IMR-90 (cell line): ENCODE measurements around the gene SRPX2. TPM values are rescaled to one million over a fixed set of nuclear protein-coding genes. Genes with fewer than 3 reads are reported as not detected.

Experiments used
- ATAC-seq: fragments of 200-7000 bp; cut with Tn5 transposase; 2 replicates; pipeline ENCODE4 v1.9.1; 2020; ENCODE audit warnings: low read depth, mild to moderate bottlenecking, moderate library complexity
- BruUV-seq: library from RNA; stranded (reverse); fragments of 400-500 nt; replicated peaks from 2 replicates; lab custom pipeline; 2021; lab: Mats Ljungman, UMichigan
- CTCF ChIA-PET: fragments of 300-600 bp; formaldehyde crosslinking; extraction: SDS; loops from one replicate; lab custom pipeline; 2021; ENCODE audit warnings: antibody characterized with exemption; lab: Yijun Ruan, JAX
- POLR2A ChIA-PET: fragments of 300-600 bp; sonication (Branson Sonifier 250); formaldehyde crosslinking; loops from one replicate; lab custom pipeline; 2022; ENCODE audit warnings: antibody characterized with exemption; ENCODE audit not compliant: unreplicated experiment; lab: Charles Lee
- DNase-seq: peaks from one replicate; pipeline ENCODE4 v3.0.0; 2013
- H2AFZ ChIP-seq: replicated peaks from 2 replicates; pipeline ENCODE3; 2013; ENCODE audit warnings: low read length, mild to moderate bottlenecking; ENCODE audit not compliant: poor library complexity
- H2AK5ac ChIP-seq: 2 replicates; pipeline ENCODE4 v1.6.1; 2013; ENCODE audit warnings: low read depth, low read length, inconsistent platforms
- H2AK9ac ChIP-seq: replicated peaks from 2 replicates; pipeline ENCODE3; 2013; ENCODE audit warnings: mild to moderate bottlenecking, low read depth, low read length, moderate library complexity; ENCODE audit not compliant: poor library complexity
- H2BK120ac ChIP-seq: 2 replicates; pipeline ENCODE4 v1.6.1; 2013; ENCODE audit warnings: low read depth, low read length, inconsistent platforms
- H2BK15ac ChIP-seq: 3 replicates; pipeline ENCODE4 v1.6.1; 2013; ENCODE audit warnings: low read depth, low read length, inconsistent platforms
- H2BK20ac ChIP-seq: 2 replicates; pipeline ENCODE4 v1.6.1; 2013; ENCODE audit warnings: low read depth, mild to moderate bottlenecking, inconsistent platforms, low read length, moderate library complexity
- H2BK5ac ChIP-seq: 2 replicates; pipeline ENCODE4 v1.6.1; 2013; ENCODE audit warnings: mild to moderate bottlenecking, low read depth, low read length, inconsistent platforms; ENCODE audit not compliant: poor library complexity, severe bottlenecking
- H3K14ac ChIP-seq: replicated peaks from 2 replicates; pipeline ENCODE4 v1.6.1; 2013; ENCODE audit warnings: low read depth, low read length, inconsistent platforms
- H3K18ac ChIP-seq: 2 replicates; pipeline ENCODE4 v1.6.1; 2013; ENCODE audit warnings: low read depth, low read length, control low read depth
- H3K23ac ChIP-seq: 2 replicates; pipeline ENCODE4 v1.6.1; 2013; ENCODE audit warnings: low read depth, low read length, inconsistent platforms
- H3K27ac ChIP-seq: 2 replicates; pipeline ENCODE4 v1.5.1; 2013; ENCODE audit warnings: mild to moderate bottlenecking, control low read depth, low read length; ENCODE audit not compliant: insufficient read depth
- H3K27me3 ChIP-seq: 2 replicates; pipeline ENCODE4 v1.6.1; 2013; ENCODE audit warnings: low read length; ENCODE audit not compliant: control insufficient read depth, insufficient read depth
- H3K36me3 ChIP-seq: 2 replicates; pipeline ENCODE4 v1.6.1; 2013; ENCODE audit warnings: low read length, mixed read lengths; ENCODE audit not compliant: control insufficient read depth, insufficient read depth
- H3K4ac ChIP-seq: 2 replicates; pipeline ENCODE4 v1.6.1; 2013; ENCODE audit warnings: low read depth, low read length, inconsistent platforms
- H3K4me1 ChIP-seq: 2 replicates; pipeline ENCODE4 v1.6.1; 2013; ENCODE audit warnings: low read length, mixed read lengths; ENCODE audit not compliant: control insufficient read depth, insufficient read depth
- H3K4me2 ChIP-seq: 2 replicates; pipeline ENCODE4 v1.6.1; 2013; ENCODE audit warnings: low read depth, mild to moderate bottlenecking, control low read depth, low read length, moderate library complexity
- H3K4me3 ChIP-seq: 2 replicates; pipeline ENCODE4 v1.5.1; 2013; ENCODE audit warnings: low read depth, mild to moderate bottlenecking, control low read depth, low read length, moderate library complexity; ENCODE audit not compliant: insufficient read depth
- H3K56ac ChIP-seq: 2 replicates; pipeline ENCODE4 v1.6.1; 2013; ENCODE audit warnings: low read length, inconsistent platforms; ENCODE audit not compliant: insufficient read depth; ENCODE audit errors: extremely low read depth
- H3K79me1 ChIP-seq, 2 experiments: 2 replicates each; pipeline ENCODE4 v1.6.1; 2013; ENCODE audit warnings: low read length in 2 of 2, inconsistent platforms in 1 of 2, low read depth in 1 of 2
- H3K9ac ChIP-seq: 2 replicates; pipeline ENCODE4 v1.6.1; 2013; ENCODE audit warnings: low read depth, low read length, control low read depth
- H3K9me1 ChIP-seq: 2 replicates; pipeline ENCODE4 v1.6.1; 2013; ENCODE audit warnings: low read length, inconsistent platforms; ENCODE audit not compliant: insufficient read depth
- H3K9me3 ChIP-seq: 2 replicates; pipeline ENCODE4 v1.6.1; 2013; ENCODE audit warnings: low read length; ENCODE audit not compliant: control insufficient read depth, insufficient read depth
- H4K20me1 ChIP-seq: 2 replicates; pipeline ENCODE4 v1.6.1; 2013; ENCODE audit warnings: low read length, inconsistent platforms; ENCODE audit not compliant: insufficient read depth
- H4K5ac ChIP-seq: 2 replicates; pipeline ENCODE4 v1.6.1; 2013; ENCODE audit warnings: mild to moderate bottlenecking, low read depth, low read length, control low read depth
- H4K8ac ChIP-seq, 2 experiments: 2 replicates each; pipeline ENCODE4 v1.6.1; 2013; ENCODE audit warnings: low read depth in 2 of 2, low read length in 2 of 2, control low read depth in 1 of 2, inconsistent platforms in 1 of 2
- H4K91ac ChIP-seq: 2 replicates; pipeline ENCODE4 v1.6.1; 2013; ENCODE audit warnings: low read depth, low read length, inconsistent platforms; ENCODE audit not compliant: insufficient read depth
- BHLHE40 ChIP-seq: fragments of 150-350 bp; IDR thresholded peaks from 2 replicates; pipeline ENCODE4 v1.6.1; 2016; ENCODE audit warnings: mild to moderate bottlenecking, low read depth, low read length
- CEBPB ChIP-seq: IDR thresholded peaks from 2 replicates; pipeline ENCODE4 v1.6.1; 2012; ENCODE audit warnings: low read depth, low read length, improper control_type of control experiment
- CHD1 ChIP-seq: IDR thresholded peaks from 2 replicates; pipeline ENCODE4 v1.6.1; 2012; ENCODE audit warnings: low read depth, low read length, improper control_type of control experiment
- FOS ChIP-seq: fragments of 150-350 bp; IDR thresholded peaks from 2 replicates; pipeline ENCODE4 v1.6.1; 2016; ENCODE audit warnings: low read depth, low read length
- MAFK ChIP-seq: IDR thresholded peaks from 2 replicates; pipeline ENCODE4 v1.6.1; 2012; ENCODE audit warnings: low read depth, low read length, improper control_type of control experiment
- POLR2A ChIP-seq: IDR thresholded peaks from 2 replicates; pipeline ENCODE4 v1.6.1; 2012; ENCODE audit warnings: mild to moderate bottlenecking, low read depth, low read length
- RAD21 ChIP-seq: IDR thresholded peaks from 2 replicates; pipeline ENCODE4 v1.6.1; 2012; ENCODE audit warnings: low read length, improper control_type of control experiment
- WGBS, 2 experiments: methylation state at CpG; one replicate each; pipeline versions ENCODE4 v1.1.5 to v1.1.7; 2013; ENCODE audit warnings: missing lambda C conversion rate in 2 of 2; ENCODE audit not compliant: insufficient read length in 1 of 2; ENCODE audit errors: extremely low coverage in 2 of 2; 5-methylcytosine and 5-hydroxymethylcytosine counted together
- dilution Hi-C: fragments of 300-500 bp; cut with HindIII; formaldehyde crosslinking; loops from one replicate; pipeline ENCODE4 v1.14.3; 2018; ENCODE audit warnings: low sequenced_read_pairs; ENCODE audit not compliant: unreplicated experiment
- in situ Hi-C: fragments of 300-500 bp; cut with MboI; formaldehyde crosslinking; loops from 3 replicates; pipeline ENCODE4 v1.14.3; 2019; ENCODE audit warnings: low sequenced_read_pairs, inconsistent platforms, mixed read lengths
- intact Hi-C: fragments of 100-400 bp; cut with micrococcal nuclease; formaldehyde crosslinking; loops from 2 replicates; pipeline ENCODE4 v1.10.0; 2022
- polyA plus RNA-seq, 3 experiments: library from polyadenylated mRNA; depleted of rRNA; stranded (reverse); fragments of >200 nt; gene quantifications; 2 replicates each; pipeline ENCODE4 v1.2.3, GENCODE V29; 2012; ENCODE audit warnings: low replicate concordance in 1 of 3
- total RNA-seq: library from RNA; depleted of rRNA; stranded (reverse); fragments of >200 nt; gene quantifications from 2 replicates; pipeline ENCODE4 v1.2.3, GENCODE V29; 2012

The SRPX2 gene
- total and polyA plus RNA-seq, 2 of the 4 experiments (the other 2 are of a cell fraction): 20.6 to 43.1 TPM

- Histone ChIP-seq H3K4me3 (no peak overlapping the region), H3K4ac (no peak overlapping the region), H4K8ac (no peak overlapping the region), H2BK120ac (no peak overlapping the region), H3K27me3 (peaks cover 7% of the 10 kb centered on the region), H4K5ac (no peak overlapping the region), H3K9me3 (no peaks in the 10 kb centered on the region), H3K56ac (no peak overlapping the region), H4K91ac (no peak overlapping the region), H3K79me1 (no peaks in the 10 kb centered on the region), H2BK20ac (no peak overlapping the region), H2BK5ac (no peak overlapping the region), H3K4me2 (no peak overlapping the region), H2AFZ (no peak overlapping the region), H4K20me1 (no peaks in the 10 kb centered on the region), H3K18ac (no peak overlapping the region), H2AK9ac (no peak overlapping the region), H3K36me3 (no peaks in the 10 kb centered on the region), H3K14ac (no peak overlapping the region), H3K9me1 (no peaks in the 10 kb centered on the region), H3K27ac (no peak overlapping the region), H2AK5ac (no peak overlapping the region), H3K4me1 (no peaks in the 10 kb centered on the region), H3K9ac (no peak overlapping the region), H3K23ac (no peak overlapping the region), H2BK15ac (no peak overlapping the region)
- WGBS, 2 experiments: no CpG with 5 or more reads among the region's 2 CpGs
- no peak for ATAC-seq
- TF ChIP-seq RAD21: no peak
- no peak for TF ChIP-seq MAFK
- no peak for TF ChIP-seq FOS
- no peak for TF ChIP-seq POLR2A
- TF ChIP-seq CHD1: no peak
- no peak for TF ChIP-seq BHLHE40
- no peak for TF ChIP-seq CEBPB
- intact Hi-C loops (no loop called here), in situ Hi-C loops (no loop called here), dilution Hi-C loops (no loop called here)
- ChIA-PET POLR2A (no interaction called here), CTCF (interaction anchor here (1.2 kb wide), 1 partner anchor 172 kb away, joined by 3 read pairs; no protein-coding TSS in a partner anchor)
- no peak for DNase-seq
- no TSS peak for BruUV-seq
Measured at GRCh38 chrX:100596601-100597000, 47.4 kb upstream of the SRPX2 start.
